HG03108 (cell line): ENCODE results near the gene HSPG2.

Experiments used
- ATAC-seq: cut with Tn5 transposase; IDR thresholded peaks from one replicate; pipeline ENCODE4 v1.9.1; 2021; ENCODE audit warnings: moderate library complexity; ENCODE audit not compliant: unreplicated experiment

HSPG2 gene

DNA sequence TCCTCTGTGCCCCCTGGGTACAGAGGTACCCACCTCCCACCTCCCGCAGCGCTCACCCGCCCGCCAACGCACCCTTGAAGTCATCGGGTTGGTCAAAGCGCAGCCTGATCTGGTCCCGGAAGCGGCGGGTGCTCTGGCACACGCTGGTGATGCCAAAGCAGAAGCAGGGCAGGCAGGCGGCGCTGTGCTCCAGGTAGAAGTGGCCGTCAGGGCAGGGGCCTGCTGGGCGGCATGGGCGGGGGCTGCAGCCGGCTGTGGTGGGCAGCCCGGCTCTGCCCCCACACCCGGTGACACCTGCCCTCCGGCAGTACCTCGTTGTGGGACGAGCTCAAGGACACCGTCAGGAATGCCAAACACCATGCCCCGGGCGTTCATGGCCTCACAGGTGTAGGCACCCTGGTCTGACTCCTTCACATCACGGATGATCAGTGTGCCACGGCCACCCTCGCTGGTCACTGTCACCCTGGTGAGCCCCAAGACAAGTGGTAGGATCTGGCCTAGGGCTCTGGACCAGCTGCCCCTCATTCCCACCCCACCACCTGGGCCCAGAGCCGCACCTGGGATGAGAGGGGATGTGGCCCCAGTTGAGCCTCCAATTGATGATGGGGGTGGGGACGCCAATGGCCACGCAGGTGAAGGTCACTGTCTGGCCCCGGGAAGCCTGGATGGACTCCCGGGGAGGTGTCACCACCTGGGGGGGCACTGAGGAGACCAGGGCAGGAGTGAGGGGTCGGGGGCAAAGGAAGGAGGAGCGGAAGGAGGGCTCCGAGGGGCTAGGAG lies 52.5 kb downstream of the HSPG2 start:
- ATAC-seq, result no peak

DNA sequence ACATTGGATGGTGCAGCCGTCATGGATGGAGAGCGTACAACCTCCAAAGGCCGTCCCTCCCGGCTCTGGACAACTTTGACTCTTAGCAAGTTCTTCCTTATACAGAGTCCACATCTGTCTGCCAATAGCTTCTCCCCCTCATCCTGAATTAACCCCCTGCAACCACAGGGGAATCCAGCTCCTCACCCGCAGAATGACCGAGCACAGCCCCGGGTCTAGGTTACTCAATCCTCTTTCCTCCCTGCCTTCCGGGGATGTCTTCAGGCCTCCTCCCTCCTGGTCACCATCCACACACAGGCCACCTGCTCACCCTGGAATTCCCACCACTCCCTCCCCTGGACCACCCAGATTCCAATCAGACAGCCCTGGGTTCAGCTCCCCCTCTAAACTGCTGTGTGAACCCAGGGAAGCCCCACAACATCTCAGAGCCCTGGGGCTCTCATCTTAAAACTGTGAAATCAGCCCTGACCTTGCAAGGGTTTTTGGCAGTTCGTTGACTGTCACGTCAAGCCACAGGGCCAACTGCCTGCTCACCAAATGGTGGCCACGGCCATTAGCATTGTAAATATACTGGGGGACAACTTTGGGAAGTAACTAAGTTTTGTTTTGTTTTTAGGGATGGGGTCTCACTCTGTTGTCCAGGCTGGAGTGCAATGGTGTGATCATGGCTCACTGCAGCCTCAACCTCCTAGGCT lies 54.2 kb downstream of the HSPG2 start:
- no peak for ATAC-seq

DNA sequence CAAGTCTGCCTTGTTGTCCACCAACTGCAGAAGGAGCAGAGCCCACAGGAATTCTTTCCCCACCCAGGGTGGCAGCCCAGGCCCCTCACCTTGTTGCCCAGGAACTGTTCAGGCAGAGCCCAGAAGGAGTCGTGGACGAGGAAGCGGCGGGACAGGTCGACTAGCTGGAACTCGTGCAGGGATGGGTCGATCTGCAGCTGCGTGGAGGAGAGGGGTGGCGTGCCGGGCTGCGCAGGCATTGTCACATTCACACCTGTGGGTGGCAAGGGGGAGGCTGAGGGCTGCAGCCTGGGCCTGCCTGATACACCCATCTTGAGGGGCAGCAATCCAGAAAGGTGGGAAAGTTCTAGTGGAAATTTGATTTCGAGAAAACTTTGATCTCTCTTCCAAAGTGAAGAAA lies 55.9 kb downstream of the HSPG2 start:
- ATAC-seq, result no peak

DNA sequence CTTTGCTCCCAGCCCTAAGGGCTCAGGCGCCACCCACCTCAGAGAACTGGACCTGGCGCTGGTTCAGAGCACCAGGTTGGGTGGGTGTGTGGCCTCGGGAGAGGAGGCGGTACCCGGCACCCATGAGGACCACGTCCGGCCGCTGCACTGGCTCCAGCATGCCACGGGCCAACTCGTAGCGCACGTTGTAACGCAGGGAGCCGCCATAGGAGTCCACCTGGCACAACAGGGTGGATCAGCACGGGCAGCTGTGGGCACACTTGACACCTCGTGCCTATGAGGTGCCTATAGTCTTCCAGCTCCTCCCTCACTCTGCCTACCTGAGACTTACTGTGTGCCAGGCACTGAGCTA lies 56.5 kb downstream of the HSPG2 start:
- no peak for ATAC-seq

DNA sequence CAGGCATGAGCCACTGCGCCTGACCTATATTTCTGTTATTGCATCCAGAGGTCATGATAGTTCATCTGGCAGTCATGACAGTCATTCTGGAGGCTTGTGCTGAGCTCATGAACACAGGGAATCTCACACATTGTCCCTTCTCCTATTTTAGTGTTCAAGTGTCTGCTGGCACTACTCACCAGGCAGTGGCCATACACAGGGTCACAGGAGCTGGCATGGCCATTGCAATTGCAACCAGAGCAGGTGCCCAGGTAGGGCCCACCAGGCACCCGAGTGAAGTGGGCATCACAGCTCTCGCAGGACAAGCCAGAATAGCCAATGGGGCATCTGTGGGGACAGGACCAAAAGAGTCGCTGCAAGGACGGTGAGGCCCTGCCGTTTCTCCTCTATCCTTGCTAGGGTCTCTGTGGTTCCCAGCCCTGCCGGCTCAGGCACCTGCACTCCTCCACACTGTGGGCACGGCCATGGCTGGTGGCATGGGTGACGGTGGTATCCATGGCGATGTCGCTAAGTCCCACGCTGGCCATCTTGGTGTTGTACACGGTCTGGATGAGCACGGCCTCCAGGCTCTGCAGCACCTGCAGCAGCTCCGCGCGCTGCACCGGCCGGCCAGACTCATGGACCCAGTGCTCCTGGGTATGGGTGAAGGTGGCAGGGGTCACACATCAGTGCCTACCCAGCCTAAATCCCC lies 57.0 kb downstream of the HSPG2 start:
- no peak for ATAC-seq

DNA sequence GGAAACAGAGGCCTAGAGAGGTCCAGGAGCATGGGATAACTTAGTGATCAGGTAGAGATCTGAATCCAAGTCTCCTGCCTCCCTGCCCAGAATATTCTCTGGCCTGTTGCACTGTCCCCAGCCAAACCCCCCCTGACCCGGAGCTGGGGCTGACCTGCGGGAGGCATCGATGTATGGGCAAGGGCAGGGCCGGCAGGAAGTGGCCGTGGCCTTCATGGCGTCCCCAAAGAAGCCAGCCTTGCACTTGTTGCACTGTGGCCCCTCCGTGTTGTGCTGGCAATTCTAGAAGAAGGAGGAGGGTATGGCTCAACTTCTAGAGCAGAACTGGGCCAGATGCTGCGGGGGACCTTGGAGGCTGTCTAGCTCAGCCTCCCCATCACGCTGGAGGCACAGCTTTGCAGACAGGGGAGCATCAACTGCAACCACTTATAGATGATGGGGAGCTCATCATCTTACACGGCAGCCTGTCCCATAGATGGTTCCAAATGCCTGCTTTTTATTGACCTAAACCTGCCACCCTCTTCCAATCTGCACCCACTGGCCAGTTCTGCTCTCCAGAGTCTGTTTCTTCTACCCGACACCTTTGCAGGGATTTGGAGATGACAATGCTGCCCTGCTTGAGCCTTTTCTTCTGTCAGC lies 58.2 kb downstream of the HSPG2 start:
- no peak for ATAC-seq

DNA sequence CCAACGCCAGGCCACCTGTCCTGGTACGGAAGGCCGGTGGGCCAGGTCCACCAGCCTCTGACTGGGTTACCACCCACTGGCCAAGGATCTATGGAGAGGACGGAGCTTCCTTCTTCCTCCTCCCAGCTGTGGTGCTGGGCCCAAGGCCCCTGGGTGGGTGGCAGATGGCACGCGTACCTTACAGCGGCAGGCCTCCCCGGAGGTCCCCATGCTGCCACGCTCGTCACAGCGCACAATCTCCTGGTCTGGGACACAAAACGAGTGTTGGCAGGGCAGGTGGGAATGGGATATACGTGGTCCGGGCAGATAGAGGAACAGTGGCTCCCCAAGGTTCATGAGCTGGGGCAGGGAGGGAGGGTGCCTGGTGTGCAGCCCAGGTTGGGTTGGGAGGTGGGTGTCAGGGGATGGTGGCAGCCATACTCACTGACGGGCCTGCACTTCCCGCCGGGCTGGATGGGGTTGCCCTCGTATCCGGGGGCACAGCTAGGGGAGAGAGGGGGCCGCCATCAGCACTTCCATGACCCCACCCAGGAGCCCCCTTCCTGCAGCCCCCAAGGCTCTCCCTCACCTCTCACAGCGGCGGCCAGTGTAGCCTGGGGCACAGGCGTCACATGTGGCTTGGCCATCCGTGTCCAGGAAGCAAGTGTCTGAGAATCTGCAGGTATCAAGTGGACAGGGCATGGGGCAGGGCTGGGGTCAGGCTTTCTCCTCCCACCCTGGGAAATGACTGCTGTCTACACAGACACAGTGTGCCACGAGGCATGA lies 58.9 kb downstream of the HSPG2 start:
- ATAC-seq, result no peak

DNA sequence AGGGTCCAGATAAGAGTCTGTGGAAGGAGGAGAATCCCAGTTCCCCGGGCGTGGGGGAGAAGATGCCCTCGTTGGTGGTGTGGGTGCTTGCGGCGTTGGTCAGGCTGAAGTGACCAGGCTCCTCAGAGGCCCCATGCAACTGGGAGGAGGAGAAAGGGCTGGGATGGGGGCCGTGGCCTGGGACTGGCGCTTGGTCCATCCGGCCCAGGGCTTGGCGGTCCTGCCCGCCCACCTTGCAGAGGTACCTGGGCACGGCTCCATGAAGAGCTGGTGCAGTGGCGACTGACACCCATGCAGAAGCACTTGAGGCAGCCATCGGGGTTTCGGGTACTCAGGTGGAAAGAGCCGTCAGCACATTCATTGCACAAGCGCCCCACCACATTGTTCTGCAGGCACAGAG lies 60.8 kb downstream of the HSPG2 start:
- no peak for ATAC-seq

DNA sequence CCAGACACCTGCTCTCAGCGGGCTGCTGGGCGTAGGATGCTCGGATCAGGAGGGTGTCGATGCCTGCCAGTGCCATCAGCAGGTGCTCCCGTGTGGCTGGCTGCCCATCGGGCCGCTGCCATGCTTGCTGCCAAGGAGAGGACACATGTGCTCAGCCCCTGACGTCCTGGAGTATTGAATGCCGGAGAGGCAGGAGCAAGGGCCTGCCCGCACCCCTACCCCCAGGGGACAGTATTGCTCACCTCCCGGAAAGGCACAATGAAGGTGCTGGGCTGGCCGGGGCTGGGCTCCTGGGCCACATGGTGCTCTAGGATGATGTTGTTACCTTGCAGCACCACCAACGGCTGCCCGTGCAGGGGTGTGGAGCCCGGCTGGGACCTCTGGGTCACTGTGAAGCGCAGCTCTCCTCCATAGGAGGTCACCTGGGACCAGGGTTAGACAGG lies 61.5 kb downstream of the HSPG2 start:
- no peak for ATAC-seq

DNA sequence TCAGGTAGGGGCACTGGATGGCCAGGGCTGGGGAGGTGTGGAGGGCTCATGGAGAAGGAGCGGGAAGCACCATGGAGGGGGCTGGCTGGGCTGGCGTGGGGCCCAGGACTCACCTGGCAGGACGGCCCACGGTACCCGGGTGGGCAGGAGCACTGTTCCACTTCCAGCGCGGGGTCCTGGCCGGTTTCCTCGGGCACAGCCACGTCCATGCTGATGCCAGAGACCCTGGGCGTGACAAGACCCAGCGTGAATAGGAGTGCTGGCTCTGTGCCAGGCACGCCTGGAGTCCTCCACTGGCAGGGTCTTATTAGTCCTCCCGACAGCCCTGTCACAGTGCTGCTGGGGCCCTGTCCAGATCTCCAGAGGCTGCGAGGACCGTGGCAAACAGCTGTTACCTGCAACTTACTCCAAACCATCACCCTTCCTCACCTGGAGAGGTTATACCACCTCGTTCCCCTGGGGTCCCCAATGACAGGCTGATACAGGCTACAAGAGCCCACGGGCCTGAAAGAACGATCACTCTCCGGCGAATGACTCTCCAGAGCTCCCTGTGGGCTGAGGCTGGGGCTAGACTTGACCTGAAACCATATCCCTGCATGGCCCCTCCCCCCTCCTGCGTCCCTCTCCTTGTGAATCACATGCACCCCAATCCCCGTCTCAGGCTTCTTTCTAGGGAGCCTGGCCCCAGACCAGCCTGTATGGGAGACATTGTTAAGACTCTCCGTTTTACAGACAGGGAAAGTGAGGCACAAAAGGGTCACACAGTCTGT lies 62.1 kb downstream of the HSPG2 start:
- ATAC-seq, result no peak

DNA sequence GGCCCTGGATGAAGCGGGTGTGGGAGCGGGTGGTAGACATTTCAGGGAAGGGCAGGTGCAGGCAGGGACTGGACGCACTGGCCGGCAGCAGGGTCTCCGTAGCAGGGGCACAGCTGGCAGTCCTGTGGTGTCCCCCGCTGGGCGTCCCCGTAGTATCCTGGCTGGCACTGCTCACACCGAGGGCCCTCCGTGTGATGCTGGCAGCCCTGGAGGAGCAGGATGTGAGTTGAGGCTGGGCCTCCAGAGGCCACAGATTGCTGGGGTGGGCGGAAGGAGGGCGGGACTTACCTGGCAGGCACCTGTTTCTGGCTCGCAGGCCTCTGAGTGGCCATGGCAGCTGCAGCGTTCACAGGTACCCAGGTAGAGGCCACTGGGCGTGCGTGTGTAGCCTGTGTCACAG lies 62.8 kb downstream of the HSPG2 start:
- ATAC-seq, result no peak

DNA sequence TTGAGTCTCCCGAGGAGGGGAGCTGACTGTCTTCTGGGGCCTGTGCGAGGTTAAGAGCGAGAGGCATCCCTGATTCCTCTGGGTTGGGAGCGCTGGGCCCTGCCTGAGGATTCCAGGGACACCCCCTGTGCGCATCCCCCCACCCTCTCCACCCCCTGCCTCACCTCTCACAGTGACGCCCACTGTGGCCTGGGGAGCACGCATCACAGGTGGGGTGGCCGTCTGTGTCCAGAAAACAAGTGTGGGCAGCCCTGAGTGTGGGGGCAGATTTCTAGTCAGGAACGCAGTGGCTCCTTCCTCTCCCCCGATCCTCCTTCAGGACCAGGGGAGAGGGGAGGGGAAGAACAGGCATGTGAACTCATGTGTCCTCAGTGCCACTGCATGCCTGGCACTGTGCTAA lies 63.3 kb downstream of the HSPG2 start:
- no peak for ATAC-seq

DNA sequence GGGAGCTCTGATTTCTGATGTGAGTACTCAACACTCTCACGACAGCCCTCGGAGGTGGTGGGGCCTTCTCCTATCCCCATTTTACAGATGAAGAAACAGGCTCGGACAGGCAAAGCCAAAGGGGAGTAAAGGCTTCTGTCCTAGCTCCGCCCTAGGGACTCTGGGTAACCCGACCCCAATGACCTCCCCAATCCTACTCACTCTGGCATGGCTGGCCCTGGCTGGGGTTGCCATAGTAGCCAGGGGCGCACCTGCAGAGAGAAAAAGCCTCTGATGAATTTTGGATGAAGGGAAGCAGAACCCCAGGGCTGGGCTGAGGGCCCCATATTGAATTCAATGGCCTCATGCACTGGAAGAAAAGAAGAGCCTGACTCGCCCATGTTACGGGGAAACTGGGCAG lies 63.9 kb downstream of the HSPG2 start:
- ATAC-seq, result no peak

DNA sequence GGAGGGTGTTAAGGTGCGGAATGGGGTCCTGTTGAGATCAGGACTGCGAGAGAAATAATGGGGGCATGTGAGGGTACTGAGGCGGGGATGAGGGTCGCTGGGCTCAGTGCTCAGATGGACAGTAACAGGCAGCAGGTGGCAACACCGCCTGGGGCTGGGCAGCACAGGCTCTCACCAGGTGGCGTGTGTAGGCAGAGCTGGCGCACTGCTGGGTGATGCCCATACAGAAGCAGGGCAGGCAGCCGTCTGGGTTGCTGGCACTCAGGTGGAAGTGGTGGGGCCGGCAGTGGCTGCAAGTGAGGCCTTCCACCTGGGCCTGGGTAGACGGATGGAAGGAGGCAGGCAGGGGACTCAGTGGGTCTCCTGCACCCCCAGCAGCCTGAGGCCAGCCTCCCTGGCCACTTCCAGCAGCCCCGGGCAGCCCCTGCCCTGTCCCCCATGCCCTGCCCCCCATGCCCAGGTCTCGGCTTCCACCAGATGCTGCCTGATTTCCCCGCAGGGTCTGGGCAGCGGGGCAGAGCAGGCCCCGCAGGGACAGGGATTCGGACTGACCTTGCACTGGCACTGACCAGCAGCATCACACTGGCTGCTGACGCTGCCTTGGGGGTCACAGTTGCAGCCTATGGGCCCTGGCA lies 64.5 kb downstream of the HSPG2 start:
- no peak for ATAC-seq

DNA sequence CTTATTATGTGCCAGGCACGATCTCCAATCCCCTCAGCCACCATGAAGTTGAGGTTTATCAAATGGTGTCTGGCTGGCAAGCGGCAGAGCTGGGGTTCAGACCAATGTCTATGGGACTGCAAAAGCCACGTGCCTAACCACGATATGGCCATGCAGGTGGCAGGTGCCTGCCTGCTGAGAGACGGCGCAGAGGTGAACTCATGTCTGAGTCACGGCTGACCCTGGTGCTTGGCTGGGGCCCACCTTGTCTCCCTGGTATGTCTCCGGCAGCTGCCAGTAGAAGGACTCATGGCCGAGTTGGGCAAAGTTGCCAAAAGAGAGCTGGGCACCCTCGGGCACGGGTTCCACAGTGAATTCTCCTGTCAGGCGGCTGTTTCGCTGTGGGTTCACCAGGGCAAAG lies 65.2 kb downstream of the HSPG2 start:
- ATAC-seq, result no peak

DNA sequence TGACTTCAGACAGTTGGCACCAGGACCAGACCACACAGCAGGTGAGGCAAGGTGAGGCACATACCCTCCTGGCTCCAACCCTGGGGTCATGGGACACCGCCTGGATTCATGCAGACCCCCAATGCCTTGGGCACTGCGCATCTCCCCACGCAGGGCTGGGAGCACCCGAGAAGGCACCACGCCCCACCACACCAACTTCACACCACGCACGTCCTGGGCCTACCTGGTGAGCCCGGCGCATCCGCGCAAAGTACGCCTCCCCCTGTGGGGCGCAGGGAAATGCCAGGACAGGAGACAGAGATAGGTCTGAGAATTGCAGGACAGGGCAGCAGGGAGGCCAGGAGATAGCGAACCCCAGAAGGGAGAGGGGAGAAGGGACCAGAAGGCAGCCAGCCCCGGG lies 66.5 kb downstream of the HSPG2 start:
- no peak for ATAC-seq

DNA sequence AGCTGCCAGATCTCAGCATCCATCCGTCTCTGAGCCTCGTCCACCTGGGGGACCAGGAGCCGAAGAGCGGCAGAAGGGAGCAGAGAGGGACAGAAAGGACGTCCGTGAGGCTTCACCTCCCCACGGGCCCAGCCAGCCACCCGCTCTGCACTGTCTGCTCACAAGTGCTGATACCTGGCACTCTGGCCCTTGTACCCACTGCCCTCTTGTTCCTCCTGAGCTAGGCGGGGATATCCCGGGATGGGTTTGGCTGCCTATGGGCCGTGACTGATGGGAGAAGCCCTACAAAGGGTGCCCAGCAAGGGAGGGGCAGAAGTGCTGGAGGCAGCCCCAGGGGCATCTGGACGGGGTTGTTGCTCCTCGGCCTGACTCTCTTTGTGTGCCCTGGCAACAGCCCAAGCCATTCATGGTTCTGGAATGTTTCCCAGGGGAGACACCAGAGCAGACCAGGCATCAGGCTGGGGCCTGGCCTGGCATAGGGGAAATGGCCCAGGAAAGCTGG lies 67.4 kb downstream of the HSPG2 start:
- ATAC-seq, result no peak

DNA sequence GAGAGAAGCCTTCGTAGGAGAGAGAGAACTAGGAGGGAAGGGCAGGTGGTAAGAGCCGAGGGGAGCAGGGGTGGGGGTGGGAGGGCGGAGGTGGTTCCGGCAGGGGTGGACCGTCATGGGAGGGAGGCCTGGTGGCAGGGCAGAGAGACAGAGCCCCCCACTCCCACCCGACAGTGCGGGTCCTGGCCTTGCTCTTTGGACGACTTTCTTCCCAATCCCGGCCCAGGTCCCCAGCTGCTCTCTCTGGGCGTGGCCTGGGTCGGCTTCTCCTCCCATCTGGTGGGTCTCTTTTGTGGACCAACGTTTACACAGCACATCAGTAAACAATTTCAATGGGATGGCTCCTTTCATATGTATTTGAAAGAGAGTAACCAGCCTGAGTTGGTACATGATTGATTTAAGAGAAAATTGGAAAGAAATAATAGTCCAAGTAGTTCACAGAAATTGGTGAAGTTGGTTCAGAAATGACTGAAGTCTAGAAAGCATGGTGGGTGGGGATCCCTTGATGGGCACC lies 68.1 kb downstream of the HSPG2 start:
- no peak for ATAC-seq

DNA sequence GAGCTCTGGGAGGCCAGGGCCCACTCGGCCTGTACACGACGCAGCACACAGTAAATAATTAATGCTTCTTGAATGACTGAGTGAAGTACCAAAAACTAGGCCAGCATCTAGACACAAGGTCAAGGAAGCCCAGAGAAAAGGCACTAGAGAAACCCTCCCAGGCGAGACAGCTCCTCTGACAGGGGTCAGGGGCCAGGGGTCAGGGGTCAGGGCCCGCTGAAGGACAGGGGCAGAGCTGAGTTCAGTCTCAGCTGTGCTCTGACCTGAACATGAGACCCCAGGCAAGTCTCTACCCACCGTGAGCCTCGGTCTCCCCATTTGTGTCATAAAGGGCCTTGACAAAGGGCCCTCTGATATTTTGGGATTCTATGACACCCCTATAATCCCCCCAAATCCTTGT lies 68.6 kb downstream of the HSPG2 start:
- ATAC-seq, result no peak
